ENCODE data around the gene HDAC10.

DNA sequence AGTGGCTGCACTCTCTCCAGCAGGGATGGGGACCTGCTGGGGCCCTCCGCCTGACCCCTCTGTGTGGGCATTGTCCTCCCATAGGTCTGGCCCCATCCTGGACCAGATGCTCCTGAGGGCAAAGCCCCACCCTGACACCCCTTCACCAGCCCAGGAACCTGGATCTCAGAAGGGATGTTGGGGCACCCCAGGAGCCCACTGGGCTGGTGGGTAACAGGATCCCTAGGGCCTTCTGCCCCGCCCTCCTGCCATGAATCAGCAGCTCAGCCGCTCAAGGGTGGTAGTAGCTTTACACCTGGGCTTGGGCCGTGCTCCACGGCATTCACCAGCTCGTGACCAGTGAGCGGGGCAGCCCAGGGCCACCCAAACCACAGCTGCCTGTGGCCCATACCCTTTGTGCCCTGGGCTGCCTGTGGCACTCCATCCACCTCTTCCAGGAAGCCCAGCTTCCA is 11.4 kb upstream of the HDAC10 start:
- TF ChIP-seq, protein P1, sequence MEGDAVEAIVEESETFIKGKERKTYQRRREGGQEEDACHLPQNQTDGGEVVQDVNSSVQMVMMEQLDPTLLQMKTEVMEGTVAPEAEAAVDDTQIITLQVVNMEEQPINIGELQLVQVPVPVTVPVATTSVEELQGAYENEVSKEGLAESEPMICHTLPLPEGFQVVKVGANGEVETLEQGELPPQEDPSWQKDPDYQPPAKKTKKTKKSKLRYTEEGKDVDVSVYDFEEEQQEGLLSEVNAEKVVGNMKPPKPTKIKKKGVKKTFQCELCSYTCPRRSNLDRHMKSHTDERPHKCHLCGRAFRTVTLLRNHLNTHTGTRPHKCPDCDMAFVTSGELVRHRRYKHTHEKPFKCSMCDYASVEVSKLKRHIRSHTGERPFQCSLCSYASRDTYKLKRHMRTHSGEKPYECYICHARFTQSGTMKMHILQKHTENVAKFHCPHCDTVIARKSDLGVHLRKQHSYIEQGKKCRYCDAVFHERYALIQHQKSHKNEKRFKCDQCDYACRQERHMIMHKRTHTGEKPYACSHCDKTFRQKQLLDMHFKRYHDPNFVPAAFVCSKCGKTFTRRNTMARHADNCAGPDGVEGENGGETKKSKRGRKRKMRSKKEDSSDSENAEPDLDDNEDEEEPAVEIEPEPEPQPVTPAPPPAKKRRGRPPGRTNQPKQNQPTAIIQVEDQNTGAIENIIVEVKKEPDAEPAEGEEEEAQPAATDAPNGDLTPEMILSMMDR (IDR thresholded peaks at IDR 0.05; ENCODE audit: low read depth, low read length) = no peak
- no peak for TF ChIP-seq POLR2A (IDR thresholded peaks at IDR 0.05; ENCODE audit: extremely low read depth, insufficient read length)
